Measurements from ENCODE around the gene ADAMTSL4.
"Not testable (repeated sequence)": the region's sequence is repeated elsewhere in the genome, so short reads cannot be mapped to it uniquely, and the experiment has no call there.

Gene ADAMTSL4

GRCh38 chr1:150596095-150596892 is 47.1 kb downstream of the ADAMTSL4 start:
- no peak for DNase-seq

GRCh38 chr1:150596976-150597375 is 47.8 kb downstream of the ADAMTSL4 start:
- no peak for DNase-seq

GRCh38 chr1:150598346-150598745 is 49.1 kb downstream of the ADAMTSL4 start:
- DNase-seq, result not testable (repeated sequence)

- DNase-seq, result no peak
These were observed 52.3 kb downstream of the ADAMTSL4 start for GRCh38 chr1:150601540-150601939.

- not testable (repeated sequence) for DNase-seq
These were observed 53.2 kb downstream of the ADAMTSL4 start for GRCh38 chr1:150602372-150602771.

DNA sequence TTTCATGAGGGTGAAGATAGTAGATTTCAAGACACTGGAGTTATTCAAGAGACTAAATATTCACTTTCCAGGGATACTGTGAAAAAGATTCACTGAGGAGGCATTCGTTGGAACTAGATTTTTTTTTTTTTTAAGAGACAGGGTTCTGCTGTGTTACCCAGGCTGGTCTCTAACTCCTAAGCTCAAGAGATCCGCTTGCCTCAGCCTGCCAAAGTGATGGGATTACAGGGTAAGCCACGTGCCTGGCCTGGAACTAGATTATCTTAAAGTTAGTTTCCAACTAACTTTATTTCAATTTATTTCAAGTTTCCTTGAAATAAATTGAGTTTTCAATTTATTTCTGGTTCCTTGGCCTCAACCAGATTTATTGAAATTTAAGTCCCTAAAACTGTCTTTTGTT is 54.5 kb downstream of the ADAMTSL4 start:
- DNase-seq, result no peak

GRCh38 chr1:150604226-150604588 is 55.0 kb downstream of the ADAMTSL4 start:
- DNase-seq, result no peak

DNA sequence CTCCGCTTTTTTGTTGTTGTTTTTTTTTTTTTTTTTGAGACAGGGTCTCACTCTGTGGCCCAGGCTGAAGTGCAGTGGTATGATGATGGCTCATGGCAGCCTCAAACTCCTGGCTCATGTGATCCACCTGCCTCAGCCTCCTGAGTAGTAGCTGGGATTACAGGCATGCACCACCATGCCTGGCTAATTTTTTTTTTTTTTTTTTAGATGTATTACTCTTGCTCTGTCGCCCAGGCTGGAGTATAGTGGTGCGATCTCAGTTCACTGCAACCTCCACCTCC is 56.2 kb downstream of the ADAMTSL4 start:
- DNase-seq, result not testable (repeated sequence)

DNA sequence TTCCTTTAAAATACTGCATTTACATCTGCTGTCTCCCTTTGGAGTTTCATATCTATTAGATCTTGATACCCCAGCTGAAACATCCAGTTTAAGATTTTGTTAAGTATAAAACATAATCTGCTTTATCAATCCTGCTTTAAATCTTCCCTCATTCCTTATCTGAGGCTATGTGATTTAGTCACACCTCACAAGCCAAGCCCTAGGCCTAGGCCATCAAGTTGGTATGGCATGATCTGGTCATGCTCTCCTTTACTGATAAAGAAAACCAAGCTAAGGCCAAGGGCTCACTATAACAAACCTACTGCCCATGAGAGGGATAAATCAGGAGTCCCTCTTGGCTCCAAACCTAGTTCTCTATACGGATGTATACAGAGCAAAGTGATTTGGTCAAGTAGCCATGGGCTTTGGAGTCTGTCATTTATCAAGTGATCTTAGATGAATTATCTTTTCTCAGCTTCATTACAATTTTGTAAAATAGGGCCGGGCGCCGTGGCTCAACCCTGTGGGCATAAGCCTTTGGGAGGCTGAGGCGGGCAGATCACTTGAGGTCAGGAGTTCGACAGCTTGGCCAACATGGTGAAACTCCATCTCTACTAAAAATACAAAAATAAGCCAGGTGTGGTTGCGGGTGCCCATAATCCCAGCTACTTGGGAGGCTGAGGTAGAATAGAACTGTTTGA is 57.4 kb downstream of the ADAMTSL4 start:
- DNase-seq, result no peak

DNA sequence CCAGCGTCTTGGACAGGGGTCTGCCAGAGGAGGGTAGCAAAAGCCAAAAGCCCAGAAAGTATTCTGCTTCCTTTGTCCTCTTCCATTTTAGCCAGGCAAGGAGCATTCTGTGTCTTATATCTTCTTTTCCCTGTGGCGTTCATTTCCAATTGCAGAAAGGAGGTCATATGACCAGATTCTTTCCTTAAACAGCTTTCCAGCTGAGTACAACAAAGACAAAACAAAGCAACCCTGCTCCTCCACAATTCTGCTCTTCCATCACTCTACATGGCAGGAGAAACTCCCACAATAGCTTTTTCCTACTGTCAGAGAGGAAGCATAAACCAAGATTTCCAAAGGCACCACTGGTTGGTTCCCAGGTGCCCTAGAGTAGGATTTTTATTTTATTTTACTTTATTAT is 60.5 kb downstream of the ADAMTSL4 start:
- DNase-seq, result no peak

All from activated CD4-positive, alpha-beta T cell treated with anti-CD3 and anti-CD28 coated beads, Interleukin-2, amount 50 U/mL, for 1 hour (primary cell).